ENCODE results near the gene PDE11A. TPM values are rescaled to one million over a fixed set of nuclear protein-coding genes. Genes with fewer than 3 reads are reported as not detected.

Gene PDE11A
- total RNA-seq, 2 donors from 2014 or later, result 1.5 to 1.9 TPM

DNA sequence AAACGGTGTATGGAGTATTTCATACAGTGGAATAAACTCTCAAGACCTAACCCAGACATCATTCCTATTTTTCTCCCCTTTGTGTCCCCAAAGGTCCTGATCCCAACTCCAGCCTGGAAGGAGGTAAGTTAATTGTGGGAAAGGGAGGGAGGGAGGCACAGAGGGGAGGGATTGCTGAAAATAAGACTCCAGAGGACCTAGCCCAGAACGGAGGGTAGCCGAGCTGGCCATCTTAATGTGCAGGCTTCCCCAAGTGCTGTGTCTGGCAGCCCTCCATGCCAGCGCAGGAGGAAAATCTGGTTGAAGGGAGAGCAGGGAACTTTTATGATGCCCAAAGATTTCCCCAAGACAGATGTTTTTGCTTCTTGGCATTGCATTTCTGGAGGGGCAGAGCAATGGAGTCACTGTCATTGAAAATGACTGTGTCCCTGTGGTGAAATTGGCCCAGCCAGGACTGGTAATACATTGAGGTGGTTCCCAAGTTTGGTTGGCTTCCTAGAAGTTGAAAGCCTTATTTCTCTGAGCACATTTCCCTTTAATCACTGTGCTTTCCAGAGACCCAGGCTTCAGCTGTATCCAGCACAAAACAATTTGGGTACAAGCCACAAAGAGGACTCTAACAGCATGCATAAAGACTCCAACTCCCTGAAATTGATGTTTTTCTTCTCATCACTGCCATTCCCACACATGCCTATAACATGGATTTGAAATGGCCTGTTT lies 477.3 kb downstream of the PDE11A start:
- Histone ChIP-seq H3K27me3 (ENCODE audit: control insufficient read depth, insufficient read depth, low read length, poor library complexity, severe bottlenecking) (no peaks in the 10 kb centered on the region), H3K36me3 (ENCODE audit: control insufficient read depth, insufficient read depth, low read length) (no peaks in the 10 kb centered on the region), H3K9ac (ENCODE audit: extremely low read depth, low read length, poor library complexity, severe bottlenecking) (no peak overlapping the region), H3K4me1 (ENCODE audit: control insufficient read depth, insufficient read depth, low read length) (peaks cover 3% of the 10 kb centered on the region), H3K27ac (ENCODE audit: low read depth, low read length) (no peak overlapping the region), H3K9me3 (ENCODE audit: control insufficient read depth, low read length) (peaks cover 7% of the 10 kb centered on the region), H3K4me3 (ENCODE audit: low read length) (no peak overlapping the region)
- TF ChIP-seq, protein P1, sequence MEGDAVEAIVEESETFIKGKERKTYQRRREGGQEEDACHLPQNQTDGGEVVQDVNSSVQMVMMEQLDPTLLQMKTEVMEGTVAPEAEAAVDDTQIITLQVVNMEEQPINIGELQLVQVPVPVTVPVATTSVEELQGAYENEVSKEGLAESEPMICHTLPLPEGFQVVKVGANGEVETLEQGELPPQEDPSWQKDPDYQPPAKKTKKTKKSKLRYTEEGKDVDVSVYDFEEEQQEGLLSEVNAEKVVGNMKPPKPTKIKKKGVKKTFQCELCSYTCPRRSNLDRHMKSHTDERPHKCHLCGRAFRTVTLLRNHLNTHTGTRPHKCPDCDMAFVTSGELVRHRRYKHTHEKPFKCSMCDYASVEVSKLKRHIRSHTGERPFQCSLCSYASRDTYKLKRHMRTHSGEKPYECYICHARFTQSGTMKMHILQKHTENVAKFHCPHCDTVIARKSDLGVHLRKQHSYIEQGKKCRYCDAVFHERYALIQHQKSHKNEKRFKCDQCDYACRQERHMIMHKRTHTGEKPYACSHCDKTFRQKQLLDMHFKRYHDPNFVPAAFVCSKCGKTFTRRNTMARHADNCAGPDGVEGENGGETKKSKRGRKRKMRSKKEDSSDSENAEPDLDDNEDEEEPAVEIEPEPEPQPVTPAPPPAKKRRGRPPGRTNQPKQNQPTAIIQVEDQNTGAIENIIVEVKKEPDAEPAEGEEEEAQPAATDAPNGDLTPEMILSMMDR (conservative IDR thresholded peaks at IDR 0.05), result no peak
- 93 to 96% methylated on average over 3 of the region's 4 CpGs for WGBS, 2 experiments (ENCODE audit: insufficient coverage in 1 of 2, insufficient read length in 1 of 2)
- Mint-ChIP-seq H3K27me3 (ENCODE audit: insufficient read depth) (no peaks in the 10 kb centered on the region), H3K9me3 (peaks cover 9% of the 10 kb centered on the region), H3K27ac (no peak overlapping the region), H3K36me3 (ENCODE audit: low read depth) (no peaks in the 10 kb centered on the region), H3K4me3 (no peak overlapping the region), H3K4me1 (peaks cover 14% of the 10 kb centered on the region)
- DNase-seq, result peak; percentile 10

DNA sequence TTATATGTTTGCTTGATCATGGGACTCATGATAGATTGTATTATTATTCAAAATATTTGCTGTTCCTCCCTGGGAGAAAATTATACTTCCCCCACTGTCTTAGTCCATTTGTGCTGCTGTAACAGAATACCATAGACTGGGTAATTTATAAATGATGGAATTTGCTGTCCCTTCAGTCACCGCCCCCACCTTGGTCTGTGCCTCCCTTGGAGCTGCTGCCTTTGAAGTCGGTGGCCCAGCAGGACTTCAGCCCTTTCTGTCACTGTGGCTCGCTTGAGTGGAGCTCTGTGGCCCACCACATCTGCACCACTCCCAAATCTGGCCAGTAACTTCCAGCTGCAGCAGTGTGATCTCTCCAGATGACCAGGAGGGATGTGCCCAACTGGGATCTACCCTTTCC lies 479.2 kb downstream of the PDE11A start:
- Histone ChIP-seq H3K27ac (ENCODE audit: low read depth, low read length) (no peak overlapping the region), H3K27me3 (ENCODE audit: control insufficient read depth, insufficient read depth, low read length, poor library complexity, severe bottlenecking) (no peaks in the 10 kb centered on the region), H3K4me1 (ENCODE audit: control insufficient read depth, insufficient read depth, low read length) (peaks cover 3% of the 10 kb centered on the region), H3K36me3 (ENCODE audit: control insufficient read depth, insufficient read depth, low read length) (no peaks in the 10 kb centered on the region), H3K9me3 (ENCODE audit: control insufficient read depth, low read length) (no peaks in the 10 kb centered on the region), H3K4me3 (ENCODE audit: low read length) (no peak overlapping the region), H3K9ac (ENCODE audit: extremely low read depth, low read length, poor library complexity, severe bottlenecking) (no peak overlapping the region)
- H3K9me3 Mint-ChIP-seq, result no peaks in the 10 kb centered on the region
- DNase-seq, result peak; percentile 24
- no peak overlapping the region for H3K27ac Mint-ChIP-seq
- peaks cover 10% of the 10 kb centered on the region for H3K4me1 Mint-ChIP-seq
- no peaks in the 10 kb centered on the region for H3K36me3 Mint-ChIP-seq (ENCODE audit: low read depth)
- H3K27me3 Mint-ChIP-seq (ENCODE audit: insufficient read depth), result no peaks in the 10 kb centered on the region
- no peak overlapping the region for H3K4me3 Mint-ChIP-seq
- TF ChIP-seq, protein P1 (conservative IDR thresholded peaks at IDR 0.05), result no peak
- 92% methylated on average over 3 of the region's 3 CpGs; no CpG with 5 or more reads in 1 of the 2 experiments for WGBS, 2 experiments (ENCODE audit: insufficient coverage in 1 of 2, insufficient read length in 1 of 2)

DNA sequence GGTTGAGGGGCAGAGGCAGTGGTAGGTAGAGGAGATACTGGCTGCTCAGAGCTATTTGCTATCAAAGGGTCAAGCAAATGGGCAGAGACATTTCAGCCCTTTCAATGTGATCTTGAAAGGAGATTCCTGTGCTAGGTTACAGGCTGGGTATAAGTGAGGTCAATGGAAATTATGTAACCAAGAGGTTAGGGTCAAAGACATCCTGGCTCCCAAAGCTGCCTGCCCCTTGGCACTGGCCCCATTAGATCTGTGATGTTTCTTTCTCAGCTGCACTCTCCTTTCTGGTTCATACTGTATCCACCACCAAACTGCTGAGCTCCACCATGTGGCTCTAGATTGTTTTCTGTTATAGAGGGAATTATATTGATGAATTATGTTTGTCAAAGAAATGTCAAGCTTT lies 479.6 kb downstream of the PDE11A start:
- Mint-ChIP-seq H3K27me3 (ENCODE audit: insufficient read depth) (no peaks in the 10 kb centered on the region), H3K9me3 (no peaks in the 10 kb centered on the region), H3K36me3 (ENCODE audit: low read depth) (no peaks in the 10 kb centered on the region), H3K4me3 (no peak overlapping the region), H3K27ac (no peak overlapping the region), H3K4me1 (peaks cover 6% of the 10 kb centered on the region)
- no peaks in the 10 kb centered on the region for H3K27me3 ChIP-seq (ENCODE audit: control insufficient read depth, insufficient read depth, low read length, poor library complexity, severe bottlenecking)
- no peak overlapping the region for H3K4me3 ChIP-seq (ENCODE audit: low read length)
- no peaks in the 10 kb centered on the region for H3K36me3 ChIP-seq (ENCODE audit: control insufficient read depth, insufficient read depth, low read length)
- no peaks in the 10 kb centered on the region for H3K9me3 ChIP-seq (ENCODE audit: control insufficient read depth, low read length)
- no peak overlapping the region for H3K27ac ChIP-seq (ENCODE audit: low read depth, low read length)
- no peak overlapping the region for H3K9ac ChIP-seq (ENCODE audit: extremely low read depth, low read length, poor library complexity, severe bottlenecking)
- DNase-seq, result peak; percentile 17
- TF ChIP-seq, protein P1 (conservative IDR thresholded peaks at IDR 0.05), result no peak
- peaks cover 2% of the 10 kb centered on the region for H3K4me1 ChIP-seq (ENCODE audit: control insufficient read depth, insufficient read depth, low read length)
